Sigmoid colon (tissue), 7 donors: ENCODE data around the gene MRTFA. TPM values are rescaled to one million over a fixed set of nuclear protein-coding genes. Genes with fewer than 3 reads are reported as not detected.

Experiments
- DNase-seq: peaks from one replicate; pipeline ENCODE4 v3.0.0-alpha.2; 2019
- H3K27ac ChIP-seq, 4 donors: fragments of 200-600 bp; sonication (generic); one replicate each; pipeline ENCODE4 v1.5.1; 2016 to 2019; ENCODE audit warnings: mild to moderate bottlenecking in 1 of 4
- H3K27me3 ChIP-seq, 3 donors: fragments of 200-600 bp; sonication (generic); one replicate each; pipeline ENCODE4 v1.5.1; 2019; ENCODE audit warnings: mild to moderate bottlenecking in 1 of 3
- H3K36me3 ChIP-seq, 4 donors: fragments of 200-600 bp; sonication (generic); one replicate each; pipeline ENCODE4 v1.5.1; 2016 to 2019
- H3K4me1 ChIP-seq, 4 donors: fragments of 200-600 bp; sonication (generic); one replicate each; pipeline ENCODE4 v1.5.1; 2017 to 2019
- H3K4me3 ChIP-seq, 4 donors: fragments of 200-600 bp; sonication (generic); one replicate each; pipeline ENCODE4 v1.5.1; 2017 to 2019; ENCODE audit warnings: mild to moderate bottlenecking in 2 of 4, moderate library complexity in 1 of 4
- H3K9me3 ChIP-seq, 4 donors: fragments of 200-600 bp in 3 of 4; sonication (generic) in 3 of 4; one replicate each; pipeline versions ENCODE4 v1.5.1 to v1.6.1; 2013 to 2019
- EP300 ChIP-seq, 4 donors: sonication (generic); formaldehyde crosslinking; IDR thresholded peaks; one replicate each; pipeline ENCODE4 v1.6.1; 2017; ENCODE audit warnings: antibody characterized with exemption in 4 of 4
- POLR2A ChIP-seq, 2 donors: fragments of 450-650 bp; IDR thresholded peaks; one replicate each; pipeline ENCODE4 v1.6.1; 2016; ENCODE audit warnings: antibody characterized with exemption in 2 of 2, mild to moderate bottlenecking in 2 of 2, moderate library complexity in 2 of 2
- POLR2AphosphoS5 ChIP-seq, 4 donors: sonication (generic); formaldehyde crosslinking; IDR thresholded peaks; one replicate each; pipeline ENCODE4 v1.6.1; 2017; ENCODE audit warnings: antibody characterized with exemption in 4 of 4
- WGBS, 2 donors: extraction: QIAGEN DNeasy Blood & Tissue Kit; methylation state at CpG; one replicate each; pipeline ENCODE4 v1.1.7; 2013; 5-methylcytosine and 5-hydroxymethylcytosine counted together
- intact Hi-C: fragments of 100-400 bp; cut with DNase I; formaldehyde crosslinking; loops from one replicate; pipeline ENCODE4 v1.15.1; 2023
- polyA plus RNA-seq, 3 donors: library from polyadenylated mRNA; stranded (reverse); fragments of 200-250 nt; gene quantifications; one replicate each; pipeline ENCODE4 v1.2.3, GENCODE V29; 2013
- total RNA-seq, 4 donors: library from RNA; depleted of rRNA; stranded (reverse); fragments of >200 nt; gene quantifications; one replicate each; pipeline ENCODE4 v1.1.0, GENCODE V29; 2016
- TF ChIP-seq, protein P1 (sequence below), 4 experiments: fragments of 450-650 bp in 3 of 4; fragments of 200-600 bp in 1 of 4; IDR thresholded peaks; one replicate each; pipeline ENCODE4 v1.5.1; 2016 to 2019; ENCODE audit warnings: antibody characterized with exemption in 4 of 4, mild to moderate bottlenecking in 3 of 4, moderate library complexity in 2 of 4
- donor health status: healthy with polysubstance abuse.
- donor health status: Bipolar disorder and iron deficiency.
- donor health status: healthy.

The MRTFA gene
- total and polyA plus RNA-seq, 7 donors = 10.8 to 104 (median 29.2) TPM

DNA sequence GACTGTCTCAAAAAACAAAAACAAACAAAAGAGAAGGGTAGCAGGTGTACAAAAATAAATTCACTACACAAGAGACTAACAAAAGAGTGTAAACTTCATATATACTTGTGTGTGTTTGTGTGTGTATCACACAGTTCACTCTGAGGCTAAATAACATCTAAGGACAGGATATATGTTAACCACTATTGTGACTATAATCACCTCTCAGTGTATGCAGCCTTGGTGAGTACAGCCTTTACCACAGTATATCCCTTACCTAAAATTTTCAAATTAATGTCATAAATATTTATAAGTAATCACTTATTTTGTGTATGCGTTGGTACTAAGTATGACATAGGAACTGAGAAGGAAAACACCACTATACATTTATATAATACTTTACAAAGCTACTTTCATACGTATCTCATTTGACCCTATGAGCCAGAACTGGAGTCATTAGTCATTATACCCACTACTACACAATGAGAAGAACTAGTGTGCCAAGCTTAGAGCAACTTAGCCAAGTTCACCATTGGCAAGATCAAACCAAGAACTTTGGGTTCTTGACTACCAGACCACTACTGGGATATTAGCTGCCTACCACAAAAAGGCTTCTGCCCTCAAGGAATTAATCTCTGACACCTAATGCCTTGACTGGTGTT is 149.4 kb downstream of the MRTFA start:
- TF ChIP-seq POLR2AphosphoS5 (IDR thresholded peaks at IDR 0.05) = no peak
- no peak for TF ChIP-seq EP300 (IDR thresholded peaks at IDR 0.05)
- TF ChIP-seq, protein P1, sequence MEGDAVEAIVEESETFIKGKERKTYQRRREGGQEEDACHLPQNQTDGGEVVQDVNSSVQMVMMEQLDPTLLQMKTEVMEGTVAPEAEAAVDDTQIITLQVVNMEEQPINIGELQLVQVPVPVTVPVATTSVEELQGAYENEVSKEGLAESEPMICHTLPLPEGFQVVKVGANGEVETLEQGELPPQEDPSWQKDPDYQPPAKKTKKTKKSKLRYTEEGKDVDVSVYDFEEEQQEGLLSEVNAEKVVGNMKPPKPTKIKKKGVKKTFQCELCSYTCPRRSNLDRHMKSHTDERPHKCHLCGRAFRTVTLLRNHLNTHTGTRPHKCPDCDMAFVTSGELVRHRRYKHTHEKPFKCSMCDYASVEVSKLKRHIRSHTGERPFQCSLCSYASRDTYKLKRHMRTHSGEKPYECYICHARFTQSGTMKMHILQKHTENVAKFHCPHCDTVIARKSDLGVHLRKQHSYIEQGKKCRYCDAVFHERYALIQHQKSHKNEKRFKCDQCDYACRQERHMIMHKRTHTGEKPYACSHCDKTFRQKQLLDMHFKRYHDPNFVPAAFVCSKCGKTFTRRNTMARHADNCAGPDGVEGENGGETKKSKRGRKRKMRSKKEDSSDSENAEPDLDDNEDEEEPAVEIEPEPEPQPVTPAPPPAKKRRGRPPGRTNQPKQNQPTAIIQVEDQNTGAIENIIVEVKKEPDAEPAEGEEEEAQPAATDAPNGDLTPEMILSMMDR (IDR thresholded peaks at IDR 0.05) = no peak
- no peak for TF ChIP-seq POLR2A (IDR thresholded peaks at IDR 0.05)
- Histone ChIP-seq H3K27ac (peak overlapping the region in 2 of 4 donors; percentile 5 to 22), H3K9me3 (no peaks in the 10 kb centered on the region), H3K27me3 (no peaks in the 10 kb centered on the region), H3K36me3 (no peaks in the 10 kb centered on the region), H3K4me3 (no peak overlapping the region), H3K4me1 (peaks cover 0 to 46% (median 31%) of the 10 kb centered on the region in 4 donors)
- WGBS, 2 donors = 89 to 97% methylated on average over 2 of the region's 2 CpGs
- no peak for DNase-seq
- intact Hi-C loops = loop anchor here (5.0 kb wide), 1 partner anchor 50 kb away; no protein-coding TSS in a partner anchor

DNA sequence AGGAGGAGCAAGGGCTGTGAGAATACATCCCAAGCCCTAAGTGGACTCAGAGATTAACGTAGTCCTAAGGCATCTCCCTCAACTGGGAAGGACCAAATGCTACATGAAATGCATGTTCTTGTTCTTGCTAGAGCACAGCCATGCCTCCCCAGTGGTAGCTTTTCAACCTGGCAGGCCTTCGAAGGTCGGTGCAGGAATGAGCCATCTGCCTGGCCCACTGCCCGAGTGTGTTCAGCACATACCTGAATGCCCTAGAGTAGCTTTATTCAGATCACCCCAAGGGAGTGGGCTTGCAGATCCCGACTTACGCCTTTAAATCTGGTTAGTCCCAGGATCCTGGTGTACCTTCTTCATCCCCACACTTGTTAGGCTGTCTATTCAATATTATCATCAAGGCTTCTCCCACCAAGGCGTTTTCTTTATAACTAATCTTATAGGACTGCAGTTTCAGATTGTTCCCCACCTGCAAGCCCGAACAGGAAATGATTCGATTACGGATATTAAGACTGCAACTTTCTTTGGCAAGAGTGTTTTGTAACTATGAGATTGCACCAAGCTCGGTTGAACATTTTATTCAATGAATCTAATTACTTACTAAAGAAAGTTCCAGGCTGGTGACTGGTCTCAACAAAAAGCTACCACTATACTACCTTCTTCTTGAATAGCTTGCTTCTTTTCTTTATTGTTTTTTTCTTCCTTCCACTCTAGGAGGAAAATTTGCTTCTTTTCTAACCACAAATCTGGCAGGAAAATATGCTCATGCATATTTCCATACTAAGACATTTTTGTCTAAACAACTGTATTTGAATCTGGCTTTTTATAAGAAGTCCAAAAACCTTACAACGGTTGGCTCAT is 150.5 kb downstream of the MRTFA start:
- TF ChIP-seq EP300 (IDR thresholded peaks at IDR 0.05) (no peak), POLR2AphosphoS5 (IDR thresholded peaks at IDR 0.05) (no peak), POLR2A (IDR thresholded peaks at IDR 0.05) (no peak)
- TF ChIP-seq, protein P1 (IDR thresholded peaks at IDR 0.05) = no peak
- H3K4me1 ChIP-seq = peaks cover 0 to 35% (median 21%) of the 10 kb centered on the region in 4 donors
- 81 to 89% methylated on average over 12 of the region's 12 CpGs for WGBS, 2 donors
- H3K4me3 ChIP-seq = no peak overlapping the region
- no peak for DNase-seq
- no peaks in the 10 kb centered on the region for H3K27me3 ChIP-seq
- no peaks in the 10 kb centered on the region for H3K36me3 ChIP-seq
- no peaks in the 10 kb centered on the region for H3K9me3 ChIP-seq
- intact Hi-C loops = loop anchor here (5.0 kb wide), 1 partner anchor 49 kb away; no protein-coding TSS in a partner anchor
- peak overlapping the region in 2 of 4 donors; percentile 5 to 29 for H3K27ac ChIP-seq

DNA sequence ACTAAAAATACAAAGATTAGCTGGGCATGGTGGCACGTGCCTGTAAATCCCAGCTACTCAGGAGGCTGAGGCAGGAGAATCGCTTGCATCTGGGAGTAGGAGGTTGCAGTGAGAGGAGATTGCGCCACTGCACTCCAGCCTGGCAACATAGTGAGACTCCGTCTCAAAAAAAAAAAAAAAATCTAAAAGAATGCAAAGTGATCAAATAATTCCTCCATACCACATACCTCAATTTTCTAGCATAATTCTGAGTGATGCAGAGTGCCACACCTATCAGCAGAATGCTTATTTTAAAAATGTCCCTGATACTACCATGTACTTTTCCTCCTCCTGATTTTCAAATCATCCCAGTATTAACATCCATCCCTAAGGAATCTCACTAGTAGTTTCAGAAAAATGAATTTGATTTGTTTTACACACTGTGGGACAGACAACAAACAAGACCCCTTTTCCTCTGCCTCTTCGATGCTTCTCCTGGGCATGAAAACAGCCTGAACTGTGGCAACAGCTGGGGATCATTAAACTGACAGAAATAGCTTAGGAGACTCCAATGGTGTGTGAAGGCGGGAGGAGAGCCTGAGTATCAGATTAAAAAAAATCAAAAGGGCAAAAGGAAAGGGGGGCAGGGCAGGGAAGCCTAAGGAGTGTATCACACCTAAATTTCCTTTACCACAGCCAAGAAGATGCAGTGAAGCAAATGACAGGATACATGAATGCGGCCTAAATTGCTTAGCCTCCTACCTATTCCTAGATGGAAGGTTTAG is 151.4 kb downstream of the MRTFA start:
- DNase-seq = no peak
- Histone ChIP-seq H3K9me3 (no peaks in the 10 kb centered on the region), H3K4me3 (no peak overlapping the region), H3K4me1 (peaks cover 0 to 33% (median 20%) of the 10 kb centered on the region in 4 donors), H3K27me3 (no peaks in the 10 kb centered on the region), H3K27ac (peak overlapping the region in 1 of 4 donors; percentile 29), H3K36me3 (no peaks in the 10 kb centered on the region)
- TF ChIP-seq POLR2A (IDR thresholded peaks at IDR 0.05) (no peak), EP300 (IDR thresholded peaks at IDR 0.05) (no peak), POLR2AphosphoS5 (IDR thresholded peaks at IDR 0.05) (no peak)
- TF ChIP-seq, protein P1 (IDR thresholded peaks at IDR 0.05) = no peak
- WGBS, 2 donors = 79 to 90% methylated on average over 7 of the region's 7 CpGs
- intact Hi-C loops = loop anchor here (5.0 kb wide), 1 partner anchor 48 kb away; no protein-coding TSS in a partner anchor

DNA sequence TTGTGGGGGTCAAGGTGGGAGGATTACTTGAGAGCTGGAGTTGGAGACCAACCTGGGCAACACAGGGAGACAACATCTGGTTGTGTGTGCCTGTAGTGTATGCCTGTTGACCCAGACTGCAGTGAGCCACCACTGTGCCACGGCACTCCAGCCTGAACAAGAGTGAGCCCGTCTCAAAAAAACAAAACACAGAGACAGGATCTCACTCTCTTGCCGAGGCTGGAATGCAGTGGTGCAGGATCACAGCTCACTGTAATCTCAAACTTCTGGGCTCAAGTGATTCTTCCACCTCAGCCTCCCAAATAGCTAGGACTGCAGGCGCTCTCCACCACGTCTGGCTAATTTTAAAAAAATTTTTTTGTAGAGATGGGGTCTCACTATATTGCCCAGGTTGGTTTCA is 153.6 kb downstream of the MRTFA start:
- H3K36me3 ChIP-seq = no peaks in the 10 kb centered on the region
- no peaks in the 10 kb centered on the region for H3K9me3 ChIP-seq
- intact Hi-C loops = no loop called here
- 94 to 96% methylated on average over 5 of the region's 5 CpGs for WGBS, 2 donors
- no peaks in the 10 kb centered on the region for H3K27me3 ChIP-seq
- no peak for TF ChIP-seq POLR2AphosphoS5 (IDR thresholded peaks at IDR 0.05)
- no peak for TF ChIP-seq EP300 (IDR thresholded peaks at IDR 0.05)
- no peak overlapping the region for H3K27ac ChIP-seq
- no peak for DNase-seq
- no peak overlapping the region for H3K4me3 ChIP-seq
- H3K4me1 ChIP-seq = peaks cover 0 to 45% (median 24%) of the 10 kb centered on the region in 4 donors
